ENCODE results near the gene RFX5. TPM values are rescaled to one million over a fixed set of nuclear protein-coding genes. Genes with fewer than 3 reads are reported as not detected.

The RFX5 gene
- total RNA-seq, 1 donor from 2014 or later, result 38.3 TPM

GRCh38 chr1:151325231-151325630 is 21.8 kb downstream of the RFX5 start:
- DNase-seq (ENCODE audit: low read depth in 2 of 2), result peak in 1 of 2 donors; percentile 49

- no peak for DNase-seq (ENCODE audit: low read depth in 2 of 2)
These were observed 22.6 kb downstream of the RFX5 start for GRCh38 chr1:151324390-151324930.

- DNase-seq (ENCODE audit: low read depth in 2 of 2), result peak; percentile 28 to 57
These were observed 28.1 kb downstream of the RFX5 start for GRCh38 chr1:151318975-151319374.

GRCh38 chr1:151315565-151316235 is 31.4 kb downstream of the RFX5 start:
- no peak for DNase-seq (ENCODE audit: low read depth in 2 of 2)

- DNase-seq (ENCODE audit: low read depth in 2 of 2), result peak; percentile 81 to 92
These were observed 32.7 kb downstream of the RFX5 start for GRCh38 chr1:151314137-151314875.

- DNase-seq (ENCODE audit: low read depth in 2 of 2), result no peak
These were observed 33.6 kb downstream of the RFX5 start for GRCh38 chr1:151313501-151313900.

- no peak for DNase-seq (ENCODE audit: low read depth in 2 of 2)
These were observed 34.2 kb downstream of the RFX5 start for GRCh38 chr1:151312826-151313225.

- peak in 1 of 2 donors; percentile 50 for DNase-seq (ENCODE audit: low read depth in 2 of 2)
These were observed 34.6 kb downstream of the RFX5 start for GRCh38 chr1:151312411-151312810.

- peak; percentile 66 to 98 for DNase-seq (ENCODE audit: low read depth in 2 of 2)
These were observed 35.3 kb downstream of the RFX5 start for GRCh38 chr1:151311589-151312331.

- DNase-seq (ENCODE audit: low read depth in 2 of 2), result no peak
These were observed 36.0 kb downstream of the RFX5 start for GRCh38 chr1:151311011-151311410.

GRCh38 chr1:151309811-151310323 is 37.2 kb downstream of the RFX5 start:
- DNase-seq (ENCODE audit: low read depth in 2 of 2), result peak in 1 of 2 donors; percentile 30

- no peak for DNase-seq (ENCODE audit: low read depth in 2 of 2)
These were observed 52.1 kb downstream of the RFX5 start for GRCh38 chr1:151294742-151295462.

GRCh38 chr1:151293093-151293492 is 54.0 kb downstream of the RFX5 start:
- DNase-seq (ENCODE audit: low read depth in 2 of 2), result no peak

GRCh38 chr1:151292207-151293030 is 54.6 kb downstream of the RFX5 start:
- no peak for DNase-seq (ENCODE audit: low read depth in 2 of 2)

- no peak for DNase-seq (ENCODE audit: low read depth in 2 of 2)
These were observed 56.2 kb downstream of the RFX5 start for GRCh38 chr1:151290709-151291303.

Other genes starting within 250 kb of the RFX5 start
- 4.8 and 12.7 TPM in 2 replicates for gene SEMA6C, start 200.6 kb downstream of the RFX5 start, total RNA-seq
- 0.20 TPM in 1 of 2 replicates, not detected in the other for gene TNFAIP8L2, start 190.6 kb downstream of the RFX5 start, total RNA-seq
- 2.0 and 5.0 TPM in 2 replicates for gene LYSMD1, start 181.3 kb downstream of the RFX5 start, total RNA-seq
- gene SCNM1, start 181.1 kb downstream of the RFX5 start, total RNA-seq, result 16.3 and 26.8 TPM in 2 replicates
- not detected in 2 replicates for gene TMOD4, start 171.3 kb downstream of the RFX5 start, total RNA-seq
- 33.6 and 40.5 TPM in 2 replicates for gene VPS72, start 157.1 kb downstream of the RFX5 start, total RNA-seq
- gene PIP5K1A, start 148.7 kb downstream of the RFX5 start, total RNA-seq, result 30.1 and 39.1 TPM in 2 replicates
- 182 and 185 TPM in 2 replicates for gene PSMD4, start 92.5 kb downstream of the RFX5 start, total RNA-seq
- gene ZNF687, start 65.0 kb downstream of the RFX5 start, total RNA-seq, result 5.7 and 7.1 TPM in 2 replicates
- gene PI4KB, start 19.8 kb downstream of the RFX5 start, total RNA-seq, result 27.9 and 33.3 TPM in 2 replicates
- gene SELENBP1, start 25.5 kb upstream of the RFX5 start, total RNA-seq, result 0.40 and 3.1 TPM in 2 replicates
- gene PSMB4, start 52.3 kb upstream of the RFX5 start, total RNA-seq, result 360 and 367 TPM in 2 replicates
- 7.6 and 13.9 TPM in 2 replicates for gene POGZ, start 112.2 kb upstream of the RFX5 start, total RNA-seq
- gene CGN, start 164.1 kb upstream of the RFX5 start, total RNA-seq, result under 0.01 and 0.40 TPM in 2 replicates
- 2.6 and 4.8 TPM in 2 replicates for gene TUFT1, start 193.1 kb upstream of the RFX5 start, total RNA-seq